Spleen (tissue), 11 donors: Measurements from ENCODE around the gene FAM78B. TPM values are rescaled to one million over a fixed set of nuclear protein-coding genes. Genes with fewer than 3 reads are reported as not detected.

Experiments used
- DNase-seq: peaks from one replicate; pipeline ENCODE4 v3.0.0-alpha.2; 2020
- H3K27ac ChIP-seq, 8 donors: fragments of 200-600 bp; sonication (generic) in 7 of 8; 1 replicate in 4 of 8; 2 replicates in 4 of 8; pipeline versions ENCODE4 v1.5.0 to v1.8.0; 2016 to 2021; ENCODE audit warnings: inconsistent platforms in 4 of 8, mild to moderate bottlenecking in 4 of 8, moderate library complexity in 1 of 8
- H3K27me3 ChIP-seq, 7 donors: fragments of 200-600 bp; sonication (generic) in 6 of 7; replicated peaks in 1 of 7; 1 replicate in 4 of 7; 2 replicates in 3 of 7; pipeline versions ENCODE4 v1.5.0 to v1.8.0; 2016 to 2021; ENCODE audit warnings: inconsistent platforms in 3 of 7, mild to moderate bottlenecking in 1 of 7
- H3K36me3 ChIP-seq, 6 donors: fragments of 200-600 bp; sonication (generic) in 5 of 6; 1 replicate in 4 of 6; 2 replicates in 2 of 6; pipeline versions ENCODE4 v1.5.0 to v1.8.0; 2016 to 2021; ENCODE audit warnings: inconsistent platforms in 2 of 6
- H3K4me1 ChIP-seq, 6 donors: fragments of 200-600 bp; sonication (generic) in 5 of 6; 1 replicate in 3 of 6; 2 replicates in 3 of 6; pipeline versions ENCODE4 v1.5.0 to v1.8.0; 2016 to 2021; ENCODE audit warnings: inconsistent platforms in 3 of 6
- H3K4me3 ChIP-seq, 8 donors: fragments of 200-600 bp; sonication (generic) in 7 of 8; 1 replicate in 4 of 8; 2 replicates in 4 of 8; pipeline versions ENCODE4 v1.5.0 to v1.8.0; 2016 to 2021; ENCODE audit warnings: inconsistent platforms in 4 of 8, mild to moderate bottlenecking in 4 of 8, moderate library complexity in 2 of 8
- H3K9me3 ChIP-seq, 8 donors: fragments of 200-600 bp; sonication (generic) in 7 of 8; 1 replicate in 4 of 8; 2 replicates in 4 of 8; pipeline versions ENCODE4 v1.5.0 to v1.8.0; 2016 to 2021; ENCODE audit warnings: inconsistent platforms in 4 of 8
- CTCF ChIP-seq, 11 experiments: fragments of 200-600 bp in 7 of 11; fragments of 450-650 bp in 4 of 11; sonication (generic) in 4 of 11; IDR thresholded peaks in 8 of 11; conservative IDR thresholded peaks in 3 of 11; 1 replicate in 7 of 11; 2 replicates in 4 of 11; pipeline versions ENCODE4 v1.4.0 to v1.8.0; 2016 to 2021; ENCODE audit warnings: antibody characterized with exemption in 11 of 11, inconsistent platforms in 4 of 11, mild to moderate bottlenecking in 1 of 11
- POLR2A ChIP-seq, 3 donors: fragments of 450-650 bp; IDR thresholded peaks; one replicate each; pipeline ENCODE4 v1.5.1; 2017; ENCODE audit warnings: antibody characterized with exemption in 3 of 3, mild to moderate bottlenecking in 1 of 3
- POLR2AphosphoS5 ChIP-seq, 3 donors: sonication (generic); formaldehyde crosslinking; IDR thresholded peaks; one replicate each; pipeline ENCODE4 v1.5.1; 2017; ENCODE audit warnings: antibody characterized with exemption in 3 of 3
- WGBS, 5 donors: extraction: QIAGEN DNeasy Blood & Tissue Kit in 3 of 5; methylation state at CpG; one replicate each; pipeline versions ENCODE4 v1.1.5 to v1.1.7; 2013 to 2018; 5-methylcytosine and 5-hydroxymethylcytosine counted together
- intact Hi-C: fragments of 100-400 bp; cut with DNase I; formaldehyde crosslinking; loops from one replicate; pipeline ENCODE4 v1.15.0; 2023; ENCODE audit warnings: low total_unique reads
- polyA plus RNA-seq, 3 donors: library from polyadenylated mRNA; stranded (reverse); fragments of 200-250 nt; gene quantifications; one replicate each; pipeline ENCODE4 v1.2.1, GENCODE V29; 2013
- total RNA-seq, 7 donors: library from RNA; depleted of rRNA in 3 of 7; stranded (reverse); fragments of >200 nt in 3 of 7; fragmentation: NEBNext Ultra II Directional in 4 of 7; extraction: Animal tissue kit (Norgen Biotek cat#: 25700) in 4 of 7; gene quantifications; one replicate each; pipeline versions ENCODE4 v1.1.0 to v1.2.1, GENCODE V29; 2016 to 2021
- donor health status: healthy with polysubstance abuse.
- donor health status: DM: no; HTN: no; CAD: no; lungs with moderate emphysema.
- donor health status: DM: no; HTN: no; CAD: no.
- donor health status: Bipolar disorder and iron deficiency.
- donor health status: healthy.
- donor health status: DM: no; HTN: no; CAD: no.
- donor health status: DM: yes; HTN: yes; CAD: no.

FAM78B gene
- total and polyA plus RNA-seq, 10 donors, result 0.41 to 3.0 (median 1.3) TPM

GRCh38 chr1:166029196-166029945, 137.4 kb downstream of the FAM78B start:
- 73 to 88% (median 78%) methylated on average over 4 of the region's 4 CpGs for WGBS, 5 donors
- no peak overlapping the region for H3K27ac ChIP-seq
- peaks cover 0 to 3% (median 1%) of the 10 kb centered on the region in 6 donors for H3K4me1 ChIP-seq
- intact Hi-C loops, result no loop called here
- H3K4me3 ChIP-seq, result no peak overlapping the region
- TF ChIP-seq POLR2AphosphoS5 (IDR thresholded peaks at IDR 0.05) (no peak), POLR2A (IDR thresholded peaks at IDR 0.05) (no peak), CTCF (IDR thresholded peaks at IDR 0.05 in 8 of 11, conservative IDR thresholded peaks at IDR 0.05 in 3 of 11) (no peak)
- H3K27me3 ChIP-seq, result no peaks in the 10 kb centered on the region
- DNase-seq, result no peak
- H3K9me3 ChIP-seq, result no peaks in the 10 kb centered on the region
- no peaks in the 10 kb centered on the region for H3K36me3 ChIP-seq

DNA sequence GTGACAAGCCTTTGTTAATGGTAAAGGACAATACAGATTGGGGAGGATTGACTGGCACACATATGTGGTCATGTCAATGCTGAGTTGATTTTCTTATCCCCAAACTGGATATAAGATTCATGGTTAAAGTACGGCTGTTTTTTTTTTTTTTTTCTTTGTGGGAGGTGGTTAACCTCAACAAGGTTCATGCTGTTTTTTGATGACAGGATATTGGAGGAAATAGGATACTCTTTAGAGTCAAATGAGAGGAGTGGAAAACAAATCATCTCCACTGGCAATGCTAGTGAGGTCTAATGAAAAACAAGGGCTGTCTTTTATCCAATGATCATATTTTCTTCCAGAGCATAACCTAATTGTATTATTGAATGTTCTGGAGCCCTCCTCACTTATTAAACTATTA, 140.2 kb downstream of the FAM78B start:
- intact Hi-C loops, result no loop called here
- TF ChIP-seq CTCF (IDR thresholded peaks at IDR 0.05 in 8 of 11, conservative IDR thresholded peaks at IDR 0.05 in 3 of 11) (no peak), POLR2AphosphoS5 (IDR thresholded peaks at IDR 0.05) (no peak), POLR2A (IDR thresholded peaks at IDR 0.05) (no peak)
- Histone ChIP-seq H3K4me3 (no peak overlapping the region), H3K27ac (no peak overlapping the region), H3K9me3 (no peaks in the 10 kb centered on the region), H3K4me1 (peaks cover 0 to 3% (median 0%) of the 10 kb centered on the region in 6 donors), H3K36me3 (no peaks in the 10 kb centered on the region), H3K27me3 (no peaks in the 10 kb centered on the region)
- 65 to 84% (median 73%) methylated on average over 1 of the region's 1 CpG for WGBS, 5 donors
- no peak for DNase-seq

- no peaks in the 10 kb centered on the region for H3K36me3 ChIP-seq
- DNase-seq, result no peak
- no peak overlapping the region for H3K27ac ChIP-seq
- intact Hi-C loops, result no loop called here
- 58 to 72% (median 68%) methylated on average over 2 of the region's 2 CpGs for WGBS, 5 donors
- H3K27me3 ChIP-seq, result no peaks in the 10 kb centered on the region
- TF ChIP-seq POLR2A (IDR thresholded peaks at IDR 0.05), result no peak
- no peak for TF ChIP-seq POLR2AphosphoS5 (IDR thresholded peaks at IDR 0.05)
- TF ChIP-seq CTCF (IDR thresholded peaks at IDR 0.05 in 8 of 11, conservative IDR thresholded peaks at IDR 0.05 in 3 of 11), result no peak
- H3K4me3 ChIP-seq, result no peak overlapping the region
- no peaks in the 10 kb centered on the region for H3K9me3 ChIP-seq
- H3K4me1 ChIP-seq, result peaks cover 0 to 3% (median 0%) of the 10 kb centered on the region in 6 donors
These were observed 140.7 kb downstream of the FAM78B start for GRCh38 chr1:166026143-166026542.

GRCh38 chr1:166020210-166020609, 146.6 kb downstream of the FAM78B start:
- WGBS, 5 donors, result 44 to 52% (median 51%) methylated on average over 3 of the region's 3 CpGs
- intact Hi-C loops, result no loop called here
- Histone ChIP-seq H3K9me3 (no peaks in the 10 kb centered on the region), H3K4me3 (no peak overlapping the region), H3K4me1 (no peaks in the 10 kb centered on the region), H3K36me3 (no peaks in the 10 kb centered on the region), H3K27ac (no peak overlapping the region), H3K27me3 (peaks cover 0 to 11% (median 0%) of the 10 kb centered on the region in 7 donors)
- TF ChIP-seq POLR2A (IDR thresholded peaks at IDR 0.05), result no peak
- no peak for TF ChIP-seq POLR2AphosphoS5 (IDR thresholded peaks at IDR 0.05)
- TF ChIP-seq CTCF (IDR thresholded peaks at IDR 0.05 in 8 of 11, conservative IDR thresholded peaks at IDR 0.05 in 3 of 11), result no peak
- no peak for DNase-seq
